Tibial artery (tissue), 4 donors: ENCODE results near the gene NDUFA7.
A peak's percentile ranks its signal among the peaks of the same experiment; 100 is the strongest.
"Not testable (repeated sequence)": the region's sequence is repeated elsewhere in the genome, so short reads cannot be mapped to it uniquely, and the experiment has no call there.

ENCODE experiments used
- DNase-seq, 2 donors: peaks; one replicate each; pipeline ENCODE4 v3.0.0-alpha.2; 2019
- H3K27ac ChIP-seq, 2 donors: fragments of 200-600 bp; sonication (generic) in 1 of 2; 1 replicate in 1 of 2; 2 replicates in 1 of 2; pipeline ENCODE4 v1.5.1; 2018 to 2019; ENCODE audit warnings: mild to moderate bottlenecking in 1 of 2
- H3K27me3 ChIP-seq, 2 donors: fragments of 200-600 bp; sonication (generic) in 1 of 2; one replicate each; pipeline versions ENCODE4 v1.5.1 to v1.6.0; 2016 to 2019
- H3K36me3 ChIP-seq, 3 donors: fragments of 200-600 bp; sonication (generic) in 2 of 3; one replicate each; pipeline ENCODE4 v1.5.1; 2016 to 2019; ENCODE audit warnings: mild to moderate bottlenecking in 2 of 3
- H3K4me1 ChIP-seq, 4 donors: fragments of 200-600 bp; sonication (generic) in 2 of 4; 1 replicate in 3 of 4; 2 replicates in 1 of 4; pipeline ENCODE4 v1.5.1; 2016 to 2019
- H3K4me3 ChIP-seq, 2 donors: fragments of 200-600 bp; sonication (generic) in 1 of 2; 1 replicate in 1 of 2; 2 replicates in 1 of 2; pipeline ENCODE4 v1.5.1; 2018 to 2019; ENCODE audit warnings: mild to moderate bottlenecking in 2 of 2
- H3K9me3 ChIP-seq, 3 donors: fragments of 200-600 bp; sonication (generic) in 1 of 3; one replicate each; pipeline ENCODE4 v1.5.1; 2016 to 2019
- CTCF ChIP-seq, 2 experiments: fragments of 200-600 bp in 1 of 2; fragments of 450-650 bp in 1 of 2; IDR thresholded peaks; one replicate each; pipeline ENCODE4 v1.5.1; 2017 to 2019; ENCODE audit warnings: antibody characterized with exemption in 2 of 2, mild to moderate bottlenecking in 1 of 2, moderate library complexity in 1 of 2
- intact Hi-C: fragments of 100-400 bp; cut with DNase I; formaldehyde crosslinking; loops from one replicate; pipeline ENCODE4 v1.15.0; 2023; ENCODE audit warnings: low total_unique reads

NDUFA7 gene

GRCh38 chr19:8323781-8324185 is 2.6 kb upstream of the NDUFA7 start:
- intact Hi-C loops, result no loop called here
- no peak for TF ChIP-seq CTCF (IDR thresholded peaks at IDR 0.05)
- H3K4me3 ChIP-seq, result no peak overlapping the region
- peaks cover 0 to 36% (median 30%) of the 10 kb centered on the region in 4 donors for H3K4me1 ChIP-seq
- H3K27me3 ChIP-seq, result no peaks in the 10 kb centered on the region
- no peak overlapping the region for H3K27ac ChIP-seq
- DNase-seq, result no peak
- H3K9me3 ChIP-seq, result no peaks in the 10 kb centered on the region
- H3K36me3 ChIP-seq, result peaks cover 0 to 26% (median 23%) of the 10 kb centered on the region in 3 donors

- peak overlapping the region; percentile 91 to 98 for H3K4me3 ChIP-seq
- TF ChIP-seq CTCF (IDR thresholded peaks at IDR 0.05), result no peak
- intact Hi-C loops, result no loop called here
- peak overlapping the region in 1 of 2 donors; percentile 93 for H3K27ac ChIP-seq
- H3K4me1 ChIP-seq, result peaks cover 0 to 36% (median 30%) of the 10 kb centered on the region in 4 donors
- H3K36me3 ChIP-seq, result peaks cover 0 to 26% (median 23%) of the 10 kb centered on the region in 3 donors
- H3K27me3 ChIP-seq, result no peaks in the 10 kb centered on the region
- no peak for DNase-seq
- H3K9me3 ChIP-seq, result no peaks in the 10 kb centered on the region
Measured at GRCh38 chr19:8322638-8322997, 1.4 kb upstream of the NDUFA7 start.

GRCh38 chr19:8321986-8322637 is 937 bp upstream of the NDUFA7 start:
- intact Hi-C loops, result no loop called here
- H3K36me3 ChIP-seq, result peaks cover 0 to 27% (median 26%) of the 10 kb centered on the region in 3 donors
- peaks cover 0 to 36% (median 30%) of the 10 kb centered on the region in 4 donors for H3K4me1 ChIP-seq

GRCh38 chr19:8320564-8321066 is 560 bp downstream of the NDUFA7 start:
- peaks cover 0 to 36% (median 30%) of the 10 kb centered on the region in 4 donors for H3K4me1 ChIP-seq
- H3K9me3 ChIP-seq, result no peaks in the 10 kb centered on the region
- DNase-seq, result no peak
- intact Hi-C loops, result no loop called here
- H3K36me3 ChIP-seq, result peaks cover 3 to 42% (median 33%) of the 10 kb centered on the region in 3 donors
- peak overlapping the region; percentile 93 to 95 for H3K27ac ChIP-seq
- H3K27me3 ChIP-seq, result no peaks in the 10 kb centered on the region
- peak overlapping the region; percentile 91 to 98 for H3K4me3 ChIP-seq
- no peak for TF ChIP-seq CTCF (IDR thresholded peaks at IDR 0.05)

More at GRCh38 chr19:8321986-8322637, 937 bp upstream of the NDUFA7 start:
- no peak for DNase-seq
- peak overlapping the region; percentile 91 to 98 for H3K4me3 ChIP-seq
- TF ChIP-seq CTCF (IDR thresholded peaks at IDR 0.05), result no peak
- H3K9me3 ChIP-seq, result no peaks in the 10 kb centered on the region
- peak overlapping the region; percentile 93 to 95 for H3K27ac ChIP-seq
- H3K27me3 ChIP-seq, result no peaks in the 10 kb centered on the region

- DNase-seq, result no peak
- Histone ChIP-seq H3K4me1 (peaks cover 0 to 36% (median 30%) of the 10 kb centered on the region in 4 donors), H3K36me3 (peaks cover 9 to 48% (median 39%) of the 10 kb centered on the region in 3 donors), H3K9me3 (no peaks in the 10 kb centered on the region), H3K27me3 (no peaks in the 10 kb centered on the region), H3K4me3 (peak overlapping the region; percentile 91 to 98), H3K27ac (peak overlapping the region; percentile 93 to 95)
- no peak for TF ChIP-seq CTCF (IDR thresholded peaks at IDR 0.05)
- intact Hi-C loops, result no loop called here
Measured at GRCh38 chr19:8319807-8320520, 1.2 kb downstream of the NDUFA7 start.

- H3K27ac ChIP-seq, H3K4me3 ChIP-seq, H3K27me3 ChIP-seq, intact Hi-C loops, DNase-seq, H3K9me3 ChIP-seq: not testable (repeated sequence)
- H3K36me3 ChIP-seq, result peaks cover 19 to 48% (median 40%) of the 10 kb centered on the region in 3 donors
- H3K4me1 ChIP-seq, result peaks cover 0 to 34% (median 26%) of the 10 kb centered on the region in 4 donors
Measured at GRCh38 chr19:8318835-8319234, 2.3 kb downstream of the NDUFA7 start.
